Mucosa of rectum (tissue), 2 donors: ENCODE measurements around the gene GRIA3.
"Not testable (repeated sequence)": the region's sequence is repeated elsewhere in the genome, so short reads cannot be mapped to it uniquely, and the experiment has no call there.

ENCODE experiments used
- H3K27ac ChIP-seq, 2 donors: one replicate each; pipeline ENCODE4 v1.7.0; 2013; ENCODE audit warnings: inconsistent platforms in 2 of 2, low read depth in 2 of 2, low read length in 2 of 2
- H3K27me3 ChIP-seq, 2 donors: one replicate each; pipeline ENCODE4 v1.7.0; 2013; ENCODE audit warnings: low read length in 2 of 2; ENCODE audit not compliant: control insufficient read depth in 2 of 2, insufficient read depth in 2 of 2
- H3K36me3 ChIP-seq, 2 donors: one replicate each; pipeline ENCODE4 v1.7.0; 2013; ENCODE audit warnings: low read length in 2 of 2; ENCODE audit not compliant: control insufficient read depth in 2 of 2, insufficient read depth in 2 of 2
- H3K4me1 ChIP-seq, 2 donors: one replicate each; pipeline ENCODE4 v1.7.0; 2013; ENCODE audit warnings: low read length in 2 of 2, mild to moderate bottlenecking in 1 of 2; ENCODE audit not compliant: control insufficient read depth in 2 of 2, insufficient read depth in 2 of 2
- H3K4me3 ChIP-seq, 2 donors: one replicate each; pipeline ENCODE4 v1.7.0; 2013; ENCODE audit warnings: low read length in 2 of 2
- H3K9ac ChIP-seq, 2 donors: one replicate each; pipeline ENCODE4 v1.7.0; 2013; ENCODE audit warnings: low read length in 2 of 2, low read depth in 1 of 2, mild to moderate bottlenecking in 1 of 2
- H3K9me3 ChIP-seq, 2 donors: one replicate each; pipeline ENCODE4 v1.7.0; 2013; ENCODE audit warnings: low read length in 2 of 2; ENCODE audit not compliant: control insufficient read depth in 2 of 2
- donor health status: healthy.
- donor health status: Normal muscosa, but diverticular disease.

GRIA3 gene

GRCh38 chrX:123361371-123361770 is 177.3 kb downstream of the GRIA3 start:
- H3K9me3 ChIP-seq = no peaks in the 10 kb centered on the region
- no peaks in the 10 kb centered on the region for H3K27me3 ChIP-seq
- H3K36me3 ChIP-seq = no peaks in the 10 kb centered on the region

GRCh38 chrX:123386196-123386595 is 202.1 kb downstream of the GRIA3 start:
- not testable (repeated sequence) for H3K4me3 ChIP-seq, H3K9ac ChIP-seq, H3K9me3 ChIP-seq, H3K27me3 ChIP-seq, H3K4me1 ChIP-seq, H3K27ac ChIP-seq, H3K36me3 ChIP-seq

More at GRCh38 chrX:123361371-123361770, 177.3 kb downstream of the GRIA3 start:
- Histone ChIP-seq H3K4me1 (no peaks in the 10 kb centered on the region), H3K9ac (no peak overlapping the region), H3K4me3 (no peak overlapping the region), H3K27ac (no peak overlapping the region)

DNA sequence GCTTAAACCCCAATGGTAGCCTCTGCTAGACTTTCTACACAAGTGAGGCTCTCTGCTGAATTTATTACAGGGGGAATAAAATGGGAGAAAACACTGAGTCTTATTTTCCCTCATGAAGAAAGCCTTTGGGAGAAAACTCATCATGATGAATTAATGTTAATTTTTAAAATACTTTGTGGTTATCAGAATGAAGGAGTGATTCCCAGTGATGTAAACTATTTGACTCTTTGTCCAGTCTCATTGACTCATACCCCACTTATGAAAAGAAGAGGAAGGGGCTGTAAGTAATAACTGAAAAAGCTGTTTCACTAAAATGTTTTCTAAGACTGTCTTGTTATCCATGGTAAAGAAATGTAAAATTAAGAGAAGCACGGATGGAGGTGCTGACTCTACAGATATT is 208.8 kb downstream of the GRIA3 start:
- Histone ChIP-seq H3K9me3 (peaks cover 0 to 5% of the 10 kb centered on the region in 2 donors), H3K27ac (no peak overlapping the region), H3K27me3 (no peaks in the 10 kb centered on the region), H3K9ac (no peak overlapping the region), H3K4me3 (no peak overlapping the region), H3K36me3 (no peaks in the 10 kb centered on the region), H3K4me1 (no peaks in the 10 kb centered on the region)

DNA sequence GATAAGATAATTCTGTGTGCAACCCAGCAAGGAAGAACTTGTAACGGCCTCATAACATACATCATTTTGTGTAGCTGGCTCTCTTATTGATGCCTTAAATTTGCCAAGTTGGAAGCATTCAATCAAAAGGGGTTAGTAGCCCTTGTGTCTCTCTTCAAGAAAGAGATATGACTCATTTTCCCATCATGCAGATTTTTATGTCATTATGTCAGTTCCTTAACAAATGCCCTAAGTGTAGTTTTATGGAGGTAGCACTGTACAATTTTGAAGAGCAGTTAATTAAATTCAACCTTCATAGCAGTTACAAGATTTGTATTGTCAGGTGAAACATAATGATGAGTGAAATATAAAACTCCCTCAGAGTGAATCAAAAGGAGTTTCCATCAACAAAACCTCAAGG is 215.6 kb downstream of the GRIA3 start:
- Histone ChIP-seq H3K9ac (no peak overlapping the region), H3K36me3 (no peaks in the 10 kb centered on the region), H3K27me3 (no peaks in the 10 kb centered on the region), H3K4me3 (no peak overlapping the region), H3K4me1 (no peaks in the 10 kb centered on the region), H3K9me3 (no peaks in the 10 kb centered on the region), H3K27ac (no peak overlapping the region)

GRCh38 chrX:123405231-123405630 is 221.2 kb downstream of the GRIA3 start:
- Histone ChIP-seq H3K27ac (no peak overlapping the region), H3K36me3 (no peaks in the 10 kb centered on the region), H3K4me3 (no peak overlapping the region), H3K27me3 (no peaks in the 10 kb centered on the region), H3K9ac (no peak overlapping the region), H3K4me1 (no peaks in the 10 kb centered on the region), H3K9me3 (no peaks in the 10 kb centered on the region)

DNA sequence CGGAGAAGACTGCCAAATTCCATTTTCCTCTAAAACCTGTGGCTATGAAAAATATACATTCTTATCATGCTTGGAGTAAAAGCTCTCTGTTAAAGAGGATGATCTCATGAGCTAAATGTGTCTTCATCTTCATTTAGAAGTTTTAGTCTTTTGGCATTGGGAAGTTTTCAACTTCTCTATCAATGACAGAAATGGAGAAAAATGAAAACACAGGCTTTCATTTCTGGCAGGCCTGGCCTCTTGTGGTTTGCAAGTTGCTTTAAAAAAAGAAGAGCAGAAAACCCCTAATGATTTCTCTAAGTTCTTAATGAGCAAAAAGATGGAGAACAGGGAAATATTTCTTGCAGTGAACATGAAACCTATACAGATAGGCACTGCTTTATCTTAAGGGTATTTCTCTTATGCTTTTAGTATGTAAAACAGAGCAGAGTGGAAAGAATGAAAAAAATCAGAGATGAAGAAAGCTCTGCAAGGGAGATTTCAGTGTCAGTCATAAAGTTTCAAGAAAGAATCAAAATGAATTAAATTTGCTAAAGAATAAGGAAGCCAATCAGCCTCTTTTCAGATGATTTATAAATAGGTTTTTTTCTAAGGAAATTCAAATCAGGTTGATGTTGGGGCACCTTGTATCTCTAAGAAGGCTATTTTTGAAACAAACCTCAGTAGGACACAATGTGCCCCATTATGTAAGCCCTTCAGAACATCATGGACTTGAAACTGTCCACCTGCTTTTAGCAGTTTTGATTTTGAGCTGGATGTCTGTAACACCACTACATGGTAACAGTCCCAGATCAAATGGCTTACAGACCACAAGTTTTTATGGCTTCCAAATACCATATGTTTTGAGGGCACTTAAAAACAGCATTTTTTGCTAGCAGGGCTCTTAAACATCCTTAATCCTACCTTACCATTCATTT is 225.0 kb downstream of the GRIA3 start:
- no peaks in the 10 kb centered on the region for H3K9me3 ChIP-seq
- H3K27me3 ChIP-seq = no peaks in the 10 kb centered on the region
- no peaks in the 10 kb centered on the region for H3K4me1 ChIP-seq
- H3K36me3 ChIP-seq = no peaks in the 10 kb centered on the region
- no peak overlapping the region for H3K4me3 ChIP-seq
- no peak overlapping the region for H3K27ac ChIP-seq
- no peak overlapping the region for H3K9ac ChIP-seq

GRCh38 chrX:123422875-123423274 is 238.8 kb downstream of the GRIA3 start:
- Histone ChIP-seq H3K4me1 (no peaks in the 10 kb centered on the region), H3K27me3 (no peaks in the 10 kb centered on the region), H3K27ac (no peak overlapping the region), H3K9ac (no peak overlapping the region), H3K36me3 (no peaks in the 10 kb centered on the region), H3K4me3 (no peak overlapping the region), H3K9me3 (no peaks in the 10 kb centered on the region)

DNA sequence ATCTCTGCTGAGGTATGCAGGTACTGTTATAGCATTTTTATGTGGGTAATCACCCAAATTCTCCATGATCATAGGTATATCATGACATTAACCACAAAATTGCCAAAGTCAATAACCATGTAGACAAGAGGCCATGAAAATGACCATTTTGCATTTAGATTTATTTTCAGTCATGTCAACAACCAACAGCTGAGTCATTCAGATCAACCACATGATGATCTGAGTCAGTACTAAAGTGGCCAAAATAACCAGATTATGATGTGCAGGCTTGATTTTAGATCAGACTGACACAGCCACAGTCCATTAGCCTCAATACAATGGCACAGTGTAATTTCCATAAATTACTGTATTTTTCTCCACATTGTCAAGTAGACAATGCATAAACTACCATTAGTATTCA is 240.5 kb downstream of the GRIA3 start:
- H3K4me3 ChIP-seq = no peak overlapping the region
- no peaks in the 10 kb centered on the region for H3K27me3 ChIP-seq
- no peaks in the 10 kb centered on the region for H3K4me1 ChIP-seq
- H3K9me3 ChIP-seq = no peaks in the 10 kb centered on the region
- no peak overlapping the region for H3K27ac ChIP-seq
- no peak overlapping the region for H3K9ac ChIP-seq
- H3K36me3 ChIP-seq = no peaks in the 10 kb centered on the region

DNA sequence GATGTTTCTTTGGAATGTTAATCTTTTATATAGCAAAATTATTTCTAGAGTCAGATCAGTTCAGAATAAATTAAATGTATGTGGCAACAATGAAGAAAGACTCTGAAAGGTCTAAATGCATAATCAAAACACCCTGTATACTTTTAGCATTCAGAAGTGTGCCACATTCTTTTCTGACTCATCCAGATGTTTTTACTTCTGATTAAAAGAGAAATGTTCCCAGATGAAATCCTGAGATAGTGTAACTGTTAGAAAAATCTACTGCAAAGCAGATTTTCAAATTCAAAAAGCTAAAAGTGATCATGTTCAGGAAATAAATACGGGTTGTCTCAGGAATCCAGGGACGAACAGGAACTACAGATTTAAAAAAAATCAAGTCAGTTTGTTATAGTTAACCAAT is 241.4 kb downstream of the GRIA3 start:
- no peak overlapping the region for H3K9ac ChIP-seq
- H3K4me1 ChIP-seq = no peaks in the 10 kb centered on the region
- H3K27ac ChIP-seq = no peak overlapping the region
- H3K27me3 ChIP-seq = no peaks in the 10 kb centered on the region
- H3K36me3 ChIP-seq = no peaks in the 10 kb centered on the region
- H3K9me3 ChIP-seq = no peaks in the 10 kb centered on the region
- no peak overlapping the region for H3K4me3 ChIP-seq

- Histone ChIP-seq H3K4me1 (no peaks in the 10 kb centered on the region), H3K9me3 (no peaks in the 10 kb centered on the region), H3K4me3 (no peak overlapping the region), H3K27ac (no peak overlapping the region), H3K27me3 (no peaks in the 10 kb centered on the region), H3K9ac (no peak overlapping the region), H3K36me3 (no peaks in the 10 kb centered on the region)
Measured at GRCh38 chrX:123425904-123426303, 241.8 kb downstream of the GRIA3 start.
